GM19099 (cell line): ENCODE measurements around the gene KRTAP19-6.

Source experiments
- POLR2A ChIP-seq: IDR thresholded peaks from 3 replicates; pipeline ENCODE4 v1.6.1; 2011; ENCODE audit warnings: low read depth; ENCODE audit not compliant: insufficient read length; ENCODE audit errors: extremely low read depth

The KRTAP19-6 gene

GRCh38 chr21:30541764-30542163, at the start of gene KRTAP19-6:
Gene KRTAP19-6, minus strand, starts transcription at chr21:30541864. Its CDS starts 31 bp downstream, at chr21:30541833.
- TF ChIP-seq POLR2A: no peak

GRCh38 chr21:30590297-30590696, 48.6 kb upstream of the KRTAP19-6 start, which contains the start of gene KRTAP22-2:
Gene KRTAP22-2, minus strand, starts transcription at chr21:30590397.
- TF ChIP-seq POLR2A: no peak

- no peak for TF ChIP-seq POLR2A
Measured at GRCh38 chr21:30582870-30583269, 41.2 kb upstream of the KRTAP19-6 start.

- TF ChIP-seq POLR2A: no peak
Measured at GRCh38 chr21:30580132-30580531, 38.5 kb upstream of the KRTAP19-6 start.

- no peak for TF ChIP-seq POLR2A
Measured at GRCh38 chr21:30579346-30579745, 37.7 kb upstream of the KRTAP19-6 start.

GRCh38 chr21:30577766-30578165, 36.1 kb upstream of the KRTAP19-6 start:
- no peak for TF ChIP-seq POLR2A

GRCh38 chr21:30567617-30568016, 26.0 kb upstream of the KRTAP19-6 start:
- no peak for TF ChIP-seq POLR2A

GRCh38 chr21:30563630-30564029, 22.0 kb upstream of the KRTAP19-6 start:
- TF ChIP-seq POLR2A: no peak

GRCh38 chr21:30563072-30563471, 21.4 kb upstream of the KRTAP19-6 start:
- TF ChIP-seq POLR2A: no peak

GRCh38 chr21:30561957-30562356, 20.3 kb upstream of the KRTAP19-6 start:
- no peak for TF ChIP-seq POLR2A

- no peak for TF ChIP-seq POLR2A
Measured at GRCh38 chr21:30561264-30561895, 19.7 kb upstream of the KRTAP19-6 start, which contains the start of gene KRTAP19-7. Gene KRTAP19-7, minus strand, starts transcription at chr21:30561314. Its CDS starts 25 bp downstream, at chr21:30561289.

GRCh38 chr21:30555095-30555494, 13.4 kb upstream of the KRTAP19-6 start:
- TF ChIP-seq POLR2A: no peak

- no peak for TF ChIP-seq POLR2A
Measured at GRCh38 chr21:30552782-30553181, 11.1 kb upstream of the KRTAP19-6 start.

- TF ChIP-seq POLR2A: no peak
Measured at GRCh38 chr21:30518876-30519275, 22.8 kb downstream of the KRTAP19-6 start.

- no peak for TF ChIP-seq POLR2A
Measured at GRCh38 chr21:30515681-30516080, 26.0 kb downstream of the KRTAP19-6 start.

- no peak for TF ChIP-seq POLR2A
Measured at GRCh38 chr21:30502041-30502440, 39.6 kb downstream of the KRTAP19-6 start, which contains the start of gene KRTAP19-5. Gene KRTAP19-5, minus strand, starts transcription at chr21:30502141. Its CDS starts 51 bp downstream, at chr21:30502090.

- no peak for TF ChIP-seq POLR2A
Measured at GRCh38 chr21:30497065-30497464, 44.6 kb downstream of the KRTAP19-6 start, which contains the start of gene KRTAP19-4. Gene KRTAP19-4, minus strand, starts transcription at chr21:30497165. Its CDS starts 55 bp downstream, at chr21:30497110.
